OCI-LY3 (cell line): Measurements from ENCODE around the gene PRDM1.
A peak's percentile ranks its signal among the peaks of the same experiment; 100 is the strongest.

ENCODE experiments used
- CTCF ChIP-seq: fragments of 200-600, 300-600 bp; sonication (generic); IDR thresholded peaks from 2 replicates; pipeline ENCODE4 v1.5.1; 2014; ENCODE audit warnings: antibody characterized with exemption, low read length, low read depth
- EZH2phosphoT487 ChIP-seq: fragments of 200-600 bp; shearing (Covaris generic); IDR thresholded peaks from 2 replicates; pipeline ENCODE4 v1.6.1; 2018; ENCODE audit warnings: antibody characterized with exemption, mixed run types, low read depth

- peak; percentile 73 for TF ChIP-seq CTCF
- TF ChIP-seq EZH2phosphoT487 = no peak
These were observed 1.8 kb upstream of the PRDM1 start for GRCh38 chr6:106084106-106084988.
